GM21367 (cell line): ENCODE measurements around the gene CNTFR.

Experiments used
- ATAC-seq: cut with Tn5 transposase; IDR thresholded peaks from one replicate; pipeline ENCODE4 v1.9.1; 2021; ENCODE audit not compliant: unreplicated experiment

The CNTFR gene

GRCh38 chr9:34590381-34591247 lies 1.1 kb upstream of the CNTFR start:
- ATAC-seq: no peak

- no peak for ATAC-seq
Measured at GRCh38 chr9:34588671-34589635, 571 bp downstream of the CNTFR start.

GRCh38 chr9:34587271-34587670 lies 2.3 kb downstream of the CNTFR start:
- ATAC-seq: no peak

GRCh38 chr9:34585946-34586669 lies 3.4 kb downstream of the CNTFR start:
- no peak for ATAC-seq

GRCh38 chr9:34584970-34585369 lies 4.6 kb downstream of the CNTFR start:
- ATAC-seq: no peak

- ATAC-seq: no peak
Measured at GRCh38 chr9:34582787-34583186, 6.7 kb downstream of the CNTFR start.

- ATAC-seq: no peak
Measured at GRCh38 chr9:34581318-34581717, 8.2 kb downstream of the CNTFR start.

- no peak for ATAC-seq
Measured at GRCh38 chr9:34580358-34580757, 9.2 kb downstream of the CNTFR start.

GRCh38 chr9:34579808-34580163 lies 9.7 kb downstream of the CNTFR start:
- no peak for ATAC-seq

GRCh38 chr9:34579104-34579807 lies 10.3 kb downstream of the CNTFR start:
- no peak for ATAC-seq

- no peak for ATAC-seq
Measured at GRCh38 chr9:34578241-34579103, 11.1 kb downstream of the CNTFR start.

- ATAC-seq: no peak
Measured at GRCh38 chr9:34577400-34578240, 11.9 kb downstream of the CNTFR start.

GRCh38 chr9:34576597-34577399 lies 12.7 kb downstream of the CNTFR start:
- ATAC-seq: no peak

- no peak for ATAC-seq
Measured at GRCh38 chr9:34575862-34576596, 13.5 kb downstream of the CNTFR start.

GRCh38 chr9:34575241-34575640 lies 14.3 kb downstream of the CNTFR start:
- ATAC-seq: no peak

GRCh38 chr9:34574571-34574970 lies 15.0 kb downstream of the CNTFR start:
- no peak for ATAC-seq

GRCh38 chr9:34573599-34574325 lies 15.8 kb downstream of the CNTFR start:
- no peak for ATAC-seq
